Ascending aorta (tissue), 2 donors: ENCODE data around the gene PHKG2. TPM values are rescaled to one million over a fixed set of nuclear protein-coding genes. Genes with fewer than 3 reads are reported as not detected.
"Not testable (repeated sequence)": the region's sequence is repeated elsewhere in the genome, so short reads cannot be mapped to it uniquely, and the experiment has no call there.

Experiments used
- DNase-seq, 2 donors: peaks; one replicate each; pipeline ENCODE4 v3.0.0-alpha.2; 2019; ENCODE audit warnings: low spot score in 2 of 2
- H3K27ac ChIP-seq, 2 donors: fragments of 200-600 bp; sonication (generic); one replicate each; pipeline ENCODE4 v1.5.1; 2016 to 2017; ENCODE audit warnings: mild to moderate bottlenecking in 1 of 2
- H3K27me3 ChIP-seq: fragments of 200-600 bp; sonication (generic); one replicate; pipeline ENCODE4 v1.5.1; 2017
- H3K36me3 ChIP-seq, 2 donors: fragments of 200-600 bp; sonication (generic); one replicate each; pipeline ENCODE4 v1.5.1; 2016
- H3K4me1 ChIP-seq, 2 donors: fragments of 200-600 bp; sonication (generic); one replicate each; pipeline ENCODE4 v1.5.1; 2016 to 2017; ENCODE audit warnings: mild to moderate bottlenecking in 1 of 2
- H3K4me3 ChIP-seq, 2 donors: fragments of 200-600 bp; sonication (generic); one replicate each; pipeline ENCODE4 v1.5.1; 2016 to 2017; ENCODE audit warnings: mild to moderate bottlenecking in 1 of 2
- H3K9me3 ChIP-seq, 2 donors: fragments of 200-600 bp; sonication (generic); one replicate each; pipeline ENCODE4 v1.5.1; 2016
- CTCF ChIP-seq, 3 experiments: fragments of 200-600 bp in 2 of 3; fragments of 450-650 bp in 1 of 3; sonication (generic) in 2 of 3; IDR thresholded peaks; one replicate each; pipeline ENCODE4 v1.5.1; 2016 to 2019; ENCODE audit warnings: antibody characterized with exemption in 3 of 3, mild to moderate bottlenecking in 1 of 3, moderate library complexity in 1 of 3
- intact Hi-C: fragments of 100-400 bp; cut with DNase I; formaldehyde crosslinking; loops from one replicate; pipeline ENCODE4 v1.15.1; 2023
- total RNA-seq: library from RNA; depleted of rRNA; stranded (reverse); fragments of >200 nt; gene quantifications from one replicate; pipeline ENCODE4 v1.1.0, GENCODE V29; 2016

The PHKG2 gene
- total RNA-seq, result 78.8 TPM

- Histone ChIP-seq H3K4me3 (peak within 1 kb of the TSS; percentile 84 to 99), H3K27ac (peak within 1 kb of the TSS; percentile 87), H3K4me1 (peaks cover 7 to 8% of the 10 kb centered on the region in 2 donors), H3K27me3 (no peaks in the 10 kb centered on the region), H3K36me3 (peaks cover 17 to 23% of the 10 kb centered on the region in 2 donors), H3K9me3 (no peaks in the 10 kb centered on the region)
- intact Hi-C loops, result loop anchor here (1.0 to 5.0 kb wide), 3 partner anchors 14 to 91 kb away; partner anchors contain the start of genes CFAP119, FBRS, RNF40 and SRCAP
- no peak for TF ChIP-seq CTCF (IDR thresholded peaks at IDR 0.05)
- DNase-seq, result peak; percentile 97 to 99
Observed at GRCh38 chr16:30747799-30748633, at the start of gene PHKG2. PHKG2 (plus strand) TSS chr16:30748425; CDS start chr16:30748821, 396 bp downstream.

- intact Hi-C loops, result loop anchor here (1.0 to 2.0 kb wide), 7 partner anchors 41 to 198 kb away; partner anchors contain the start of genes CFAP119, CTF1, FBRS and PHKG2
- Histone ChIP-seq H3K27ac (peak within 1 kb of the TSS; percentile 97 to 100), H3K27me3 (no peaks in the 10 kb centered on the region), H3K9me3 (no peaks in the 10 kb centered on the region), H3K4me1 (peaks cover 8 to 12% of the 10 kb centered on the region in 2 donors), H3K36me3 (peaks cover 36 to 39% of the 10 kb centered on the region in 2 donors), H3K4me3 (peak within 1 kb of the TSS; percentile 89 to 90)
- no peak for TF ChIP-seq CTCF (IDR thresholded peaks at IDR 0.05)
- peak; percentile 63 to 93 for DNase-seq
Observed at GRCh38 chr16:30698816-30699614, 49.2 kb upstream of the PHKG2 start, which contains the start of gene SRCAP. SRCAP (plus strand) TSS chr16:30699171; CDS start chr16:30700825, 1,654 bp downstream.

GRCh38 chr16:30699615-30700099 is 48.6 kb upstream of the PHKG2 start:
- intact Hi-C loops, result loop anchor here (1.0 to 2.0 kb wide), 3 partner anchors 49 to 197 kb away; partner anchors contain the start of genes CTF1, PHKG2 and ZNF768
- Histone ChIP-seq H3K27ac (peak overlapping the region; percentile 97 to 100), H3K36me3 (peaks cover 43 to 45% of the 10 kb centered on the region in 2 donors), H3K4me1 (peaks cover 8 to 12% of the 10 kb centered on the region in 2 donors), H3K4me3 (peak overlapping the region; percentile 89 to 90), H3K27me3 (no peaks in the 10 kb centered on the region), H3K9me3 (no peaks in the 10 kb centered on the region)
- DNase-seq, result no peak
- no peak for TF ChIP-seq CTCF (IDR thresholded peaks at IDR 0.05)

GRCh38 chr16:30700491-30700890 is 47.7 kb upstream of the PHKG2 start:
- Histone ChIP-seq H3K36me3 (peaks cover 51 to 54% of the 10 kb centered on the region in 2 donors), H3K27me3 (no peaks in the 10 kb centered on the region), H3K9me3 (no peaks in the 10 kb centered on the region), H3K27ac (no peak overlapping the region), H3K4me1 (peaks cover 8 to 12% of the 10 kb centered on the region in 2 donors), H3K4me3 (peak overlapping the region in 1 of 2 donors; percentile 19)
- DNase-seq, result no peak
- no peak for TF ChIP-seq CTCF (IDR thresholded peaks at IDR 0.05)
- intact Hi-C loops, result no loop called here

GRCh38 chr16:30700971-30701370 is 47.3 kb upstream of the PHKG2 start:
- no peaks in the 10 kb centered on the region for H3K27me3 ChIP-seq
- H3K36me3 ChIP-seq, result peaks cover 56 to 58% of the 10 kb centered on the region in 2 donors
- H3K9me3 ChIP-seq, result no peaks in the 10 kb centered on the region
- no peak overlapping the region for H3K27ac ChIP-seq
- TF ChIP-seq CTCF (IDR thresholded peaks at IDR 0.05), result no peak
- intact Hi-C loops, result no loop called here
- DNase-seq, result no peak
- H3K4me1 ChIP-seq, result peaks cover 8 to 12% of the 10 kb centered on the region in 2 donors
- H3K4me3 ChIP-seq, result no peak overlapping the region

- H3K4me3 ChIP-seq, H3K9me3 ChIP-seq, DNase-seq, intact Hi-C loops, H3K27me3 ChIP-seq, H3K27ac ChIP-seq: not testable (repeated sequence)
- peaks cover 8 to 12% of the 10 kb centered on the region in 2 donors for H3K4me1 ChIP-seq
- H3K36me3 ChIP-seq, result peaks cover 76 to 79% of the 10 kb centered on the region in 2 donors
Observed at GRCh38 chr16:30703071-30703470, 45.2 kb upstream of the PHKG2 start.
